RWPE2 (cell line): ENCODE measurements around the gene GATA1.

Experiments used
- ATAC-seq: fragments of 200-7000 bp; cut with Tn5 transposase; 3 replicates; pipeline ENCODE4 v1.9.1; 2021; ENCODE audit warnings: low read depth
- DNase-seq: peaks from one replicate; pipeline ENCODE4 v3.0.0-alpha.2; 2020; ENCODE audit warnings: low spot score
- H3K27ac ChIP-seq: fragments of 450-650 bp; 2 replicates; pipeline ENCODE4 v1.5.1; 2017; ENCODE audit warnings: mild to moderate bottlenecking; ENCODE audit not compliant: poor library complexity, severe bottlenecking
- H3K27me3 ChIP-seq: fragments of 250-450 bp; sonication (Bioruptor Pico); 2 replicates; pipeline ENCODE4 v1.5.1; 2021; ENCODE audit warnings: mild to moderate bottlenecking, moderate library complexity; ENCODE audit not compliant: insufficient read depth, poor library complexity, severe bottlenecking
- H3K36me3 ChIP-seq: fragments of 250-450 bp; sonication (Bioruptor Pico); 2 replicates; pipeline ENCODE4 v1.5.1; 2020; ENCODE audit warnings: low read depth, mild to moderate bottlenecking, moderate library complexity
- H3K4me1 ChIP-seq: fragments of 250-450 bp; sonication (Bioruptor Pico); 2 replicates; pipeline ENCODE4 v1.5.1; 2021; ENCODE audit warnings: mild to moderate bottlenecking, moderate library complexity; ENCODE audit not compliant: insufficient read depth, poor library complexity, severe bottlenecking
- H3K4me3 ChIP-seq: fragments of 250-450 bp; sonication (Bioruptor Pico); 2 replicates; pipeline ENCODE4 v1.5.1; 2021; ENCODE audit warnings: mild to moderate bottlenecking, moderate library complexity; ENCODE audit not compliant: severe bottlenecking
- H3K9me3 ChIP-seq: fragments of 250-450 bp; sonication (Bioruptor Pico); 2 replicates; pipeline ENCODE4 v1.5.1; 2021; ENCODE audit warnings: mild to moderate bottlenecking, moderate library complexity; ENCODE audit not compliant: severe bottlenecking
- CTCF ChIP-seq: fragments of 450-650 bp; IDR thresholded peaks from one replicate; pipeline ENCODE4 v1.5.1; 2017; ENCODE audit warnings: mild to moderate bottlenecking, moderate library complexity; ENCODE audit not compliant: poor library complexity, severe bottlenecking

GATA1 gene

GRCh38 chrX:48787505-48788443, 1.4 kb downstream of the GATA1 start:
- Histone ChIP-seq H3K9me3 (no peaks in the 10 kb centered on the region), H3K27me3 (no peaks in the 10 kb centered on the region), H3K4me3 (no peak overlapping the region), H3K36me3 (no peaks in the 10 kb centered on the region), H3K4me1 (no peaks in the 10 kb centered on the region), H3K27ac (no peak overlapping the region)
- ATAC-seq (no peak), DNase-seq (no peak)
- TF ChIP-seq CTCF, result no peak

DNA sequence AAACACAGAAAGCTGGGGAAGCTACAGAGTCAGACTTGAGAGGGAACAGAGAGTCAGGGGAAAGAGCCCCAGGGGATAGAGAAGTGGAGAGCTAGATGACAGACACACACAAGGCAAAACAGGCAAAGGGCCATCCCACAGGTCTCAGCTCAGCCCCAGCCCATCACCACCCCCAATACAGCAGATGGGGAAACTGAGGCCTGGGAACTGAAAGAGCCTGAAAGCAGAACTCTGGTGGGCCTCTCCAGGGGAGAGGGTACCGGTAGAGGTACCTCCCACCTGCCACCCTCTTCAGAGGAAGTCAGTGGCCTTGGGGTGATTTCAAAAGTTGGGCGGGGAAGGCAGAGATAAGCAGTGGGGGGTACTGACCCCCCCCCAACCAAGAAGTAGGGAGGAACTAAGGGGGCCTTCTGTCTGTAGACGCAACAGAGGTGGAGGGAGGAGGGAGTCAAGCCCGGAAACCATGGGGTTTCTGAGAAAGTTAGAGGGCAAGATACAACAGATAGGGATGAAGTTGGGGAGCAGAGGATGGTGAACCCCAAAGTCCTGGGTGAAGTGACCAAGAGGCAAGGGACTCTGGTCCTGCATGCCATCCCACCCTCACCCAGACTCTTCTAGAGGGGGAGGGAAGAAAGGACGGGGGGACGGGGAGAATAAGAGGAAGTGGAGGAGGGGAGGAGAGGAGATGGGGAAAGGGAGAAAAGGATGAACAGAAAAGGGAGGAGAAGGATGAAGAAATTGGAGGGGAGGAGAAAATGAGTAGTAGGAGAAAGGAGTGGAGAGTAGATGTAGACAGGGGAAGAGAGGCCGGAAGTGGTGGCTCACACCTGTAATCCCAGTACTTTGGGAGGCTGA, 3.2 kb downstream of the GATA1 start:
- Histone ChIP-seq H3K4me3 (no peak overlapping the region), H3K27me3 (no peaks in the 10 kb centered on the region), H3K27ac (no peak overlapping the region), H3K36me3 (no peaks in the 10 kb centered on the region), H3K9me3 (no peaks in the 10 kb centered on the region), H3K4me1 (no peaks in the 10 kb centered on the region)
- ATAC-seq, result no peak
- no peak for DNase-seq
- TF ChIP-seq CTCF, result no peak

- DNase-seq, result no peak
- no peak for TF ChIP-seq CTCF
- Histone ChIP-seq H3K4me1 (peaks cover 9% of the 10 kb centered on the region), H3K27ac (no peak overlapping the region), H3K36me3 (no peaks in the 10 kb centered on the region), H3K27me3 (no peaks in the 10 kb centered on the region), H3K9me3 (no peaks in the 10 kb centered on the region), H3K4me3 (no peak overlapping the region)
- ATAC-seq, result no peak
Measured at GRCh38 chrX:48790477-48790876, 4.1 kb downstream of the GATA1 start.

GRCh38 chrX:48791063-48791820, 4.9 kb downstream of the GATA1 start:
- no peak overlapping the region for H3K4me3 ChIP-seq
- peaks cover 10% of the 10 kb centered on the region for H3K4me1 ChIP-seq
- H3K36me3 ChIP-seq, result no peaks in the 10 kb centered on the region
- no peaks in the 10 kb centered on the region for H3K9me3 ChIP-seq
- ATAC-seq (no peak), DNase-seq (no peak)
- TF ChIP-seq CTCF, result no peak
- no peak overlapping the region for H3K27ac ChIP-seq
- H3K27me3 ChIP-seq, result no peaks in the 10 kb centered on the region
